C4-2B (cell line): ENCODE data around the gene NBPF6.

ENCODE experiments used
- ZFX ChIP-seq: fragments of 450-650 bp; IDR thresholded peaks from 2 replicates; pipeline ENCODE4 v1.6.1; 2017
- TF ChIP-seq, protein P1 (sequence below): fragments of 450-650 bp; conservative IDR thresholded peaks from 2 replicates; pipeline ENCODE4 v1.5.1; 2017; ENCODE audit warnings: mild to moderate bottlenecking

DNA sequence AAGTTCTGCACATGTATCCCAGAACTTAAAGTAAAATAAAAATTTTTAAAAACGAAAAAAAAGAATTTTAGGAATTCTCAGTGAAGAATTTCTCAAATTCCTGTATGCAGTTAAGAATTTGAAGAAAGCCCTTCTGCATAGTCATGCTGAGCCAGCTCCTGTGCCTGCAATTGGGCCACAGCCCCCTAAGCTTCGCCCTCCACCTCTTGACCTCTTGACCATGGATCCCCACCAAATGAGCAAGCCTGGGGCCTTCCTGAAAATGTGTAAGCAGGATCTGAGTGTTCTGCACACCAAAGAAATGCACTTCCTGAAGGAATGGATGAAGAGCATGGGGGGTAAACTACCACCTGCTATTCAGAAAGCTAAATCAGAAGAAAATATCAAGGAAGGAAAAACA is 52.0 kb downstream of the NBPF6 start:
- TF ChIP-seq, protein P1, sequence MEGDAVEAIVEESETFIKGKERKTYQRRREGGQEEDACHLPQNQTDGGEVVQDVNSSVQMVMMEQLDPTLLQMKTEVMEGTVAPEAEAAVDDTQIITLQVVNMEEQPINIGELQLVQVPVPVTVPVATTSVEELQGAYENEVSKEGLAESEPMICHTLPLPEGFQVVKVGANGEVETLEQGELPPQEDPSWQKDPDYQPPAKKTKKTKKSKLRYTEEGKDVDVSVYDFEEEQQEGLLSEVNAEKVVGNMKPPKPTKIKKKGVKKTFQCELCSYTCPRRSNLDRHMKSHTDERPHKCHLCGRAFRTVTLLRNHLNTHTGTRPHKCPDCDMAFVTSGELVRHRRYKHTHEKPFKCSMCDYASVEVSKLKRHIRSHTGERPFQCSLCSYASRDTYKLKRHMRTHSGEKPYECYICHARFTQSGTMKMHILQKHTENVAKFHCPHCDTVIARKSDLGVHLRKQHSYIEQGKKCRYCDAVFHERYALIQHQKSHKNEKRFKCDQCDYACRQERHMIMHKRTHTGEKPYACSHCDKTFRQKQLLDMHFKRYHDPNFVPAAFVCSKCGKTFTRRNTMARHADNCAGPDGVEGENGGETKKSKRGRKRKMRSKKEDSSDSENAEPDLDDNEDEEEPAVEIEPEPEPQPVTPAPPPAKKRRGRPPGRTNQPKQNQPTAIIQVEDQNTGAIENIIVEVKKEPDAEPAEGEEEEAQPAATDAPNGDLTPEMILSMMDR = no peak
- no peak for TF ChIP-seq ZFX
